Pancreas (tissue), 10 donors: ENCODE measurements around the gene ATXN1. TPM values are rescaled to one million over a fixed set of nuclear protein-coding genes. Genes with fewer than 3 reads are reported as not detected.

ENCODE experiments used
- ATAC-seq, 4 donors: fragments of 200-7000 bp; cut with Tn5 transposase; one replicate each; pipeline versions ENCODE4 v1.8.0 to v1.9.1; 2020; ENCODE audit warnings: mild to moderate bottlenecking in 4 of 4, moderate library complexity in 4 of 4
- DNase-seq, 6 donors: peaks; one replicate each; pipeline ENCODE4 v3.0.0-alpha.2; 2020
- FAIRE-seq: peaks from 2 replicates; lab custom pipeline; 2012; peaks lifted over from hg19 to GRCh38; lab: Jason Lieb, UNC
- H3K27ac ChIP-seq, 4 donors: fragments of 200-600 bp; sonication (generic); 1 replicate in 3 of 4; 2 replicates in 1 of 4; pipeline versions ENCODE4 v1.5.0 to v1.8.0; 2020
- H3K27me3 ChIP-seq, 4 donors: fragments of 200-600 bp; one replicate each; pipeline ENCODE4 v1.8.0; 2021
- H3K36me3 ChIP-seq, 3 donors: fragments of 200-600 bp; sonication (generic) in 1 of 3; one replicate each; pipeline versions ENCODE4 v1.5.0 to v1.8.0; 2020 to 2021
- H3K4me1 ChIP-seq, 3 donors: fragments of 200-600 bp; one replicate each; pipeline ENCODE4 v1.8.0; 2021
- H3K4me3 ChIP-seq, 4 donors: fragments of 200-600 bp; sonication (generic) in 2 of 4; one replicate each; pipeline versions ENCODE4 v1.5.0 to v1.8.0; 2020 to 2021
- H3K9me3 ChIP-seq, 4 donors: fragments of 200-600 bp; one replicate each; pipeline ENCODE4 v1.8.0; 2021
- CTCF ChIP-seq, 4 donors: fragments of 200-600 bp; sonication (generic) in 3 of 4; IDR thresholded peaks; one replicate each; pipeline versions ENCODE4 v1.5.0 to v1.8.0; 2021; ENCODE audit warnings: antibody characterized with exemption in 4 of 4
- WGBS, 2 donors: extraction: QIAGEN DNeasy Blood & Tissue Kit; methylation state at CpG; one replicate each; pipeline ENCODE4 v1.1.7; 2013; 5-methylcytosine and 5-hydroxymethylcytosine counted together
- intact Hi-C, 3 donors: fragments of 100-400 bp; cut with DNase I; formaldehyde crosslinking; loops; one replicate each; pipeline versions ENCODE4 v1.11.1 to v1.14.2; 2022
- polyA plus RNA-seq, 2 donors: library from polyadenylated mRNA; stranded (reverse); fragments of 200-250 nt; gene quantifications; one replicate each; pipeline ENCODE4 v1.2.3, GENCODE V29; 2013
- total RNA-seq, 6 donors: library from RNA; stranded (reverse); fragmentation: NEBNext Ultra II Directional in 4 of 6; extraction: Animal tissue kit (Norgen Biotek cat#: 25700) in 4 of 6; gene quantifications; one replicate each; pipeline versions ENCODE4 v1.2.1 to v1.2.4, GENCODE V29; 2021 to 2023
- donor health status: healthy with polysubstance abuse.
- donor health status: DM: no; HTN: no; CAD: no; lungs with moderate emphysema.
- donor health status: DM: no; HTN: no; CAD: no.
- donor health status: control.
- donor health status: control.
- donor health status: Bipolar disorder and iron deficiency.
- donor health status: DM: yes; HTN: yes; CAD: no.
- donor health status: DM: no; HTN: no; CAD: no.
- donor health status: DM: no; HTN: no; CAD: no.
- donor health status: DM: yes; HTN: yes; CAD: no.

Gene ATXN1
- total and polyA plus RNA-seq, 8 donors = 4.9 to 38.6 (median 20.5) TPM

- FAIRE-seq = no peak
- no peak for TF ChIP-seq CTCF (IDR thresholded peaks at IDR 0.05)
- Histone ChIP-seq H3K4me3 (no peak overlapping the region), H3K27ac (no peak overlapping the region), H3K27me3 (no peaks in the 10 kb centered on the region), H3K36me3 (no peaks in the 10 kb centered on the region), H3K9me3 (no peaks in the 10 kb centered on the region), H3K4me1 (peaks cover 0 to 13% (median 0%) of the 10 kb centered on the region in 3 donors)
- DNase-seq = no peak
- 94 to 97% methylated on average over 2 of the region's 2 CpGs for WGBS, 2 donors
- intact Hi-C loops = no loop called here
- no peak for ATAC-seq
These were observed 185.6 kb downstream of the ATXN1 start for GRCh38 chr6:16575655-16576054.

- TF ChIP-seq CTCF (IDR thresholded peaks at IDR 0.05) = no peak
- no peaks in the 10 kb centered on the region for H3K36me3 ChIP-seq
- intact Hi-C loops = no loop called here
- no peak overlapping the region for H3K4me3 ChIP-seq
- WGBS, 2 donors = 90 to 95% methylated on average over 2 of the region's 2 CpGs
- no peaks in the 10 kb centered on the region for H3K9me3 ChIP-seq
- H3K4me1 ChIP-seq = peaks cover 0 to 17% (median 0%) of the 10 kb centered on the region in 3 donors
- FAIRE-seq = no peak
- ATAC-seq = no peak
- H3K27ac ChIP-seq = no peak overlapping the region
- DNase-seq = no peak
- no peaks in the 10 kb centered on the region for H3K27me3 ChIP-seq
These were observed 188.3 kb downstream of the ATXN1 start for GRCh38 chr6:16572943-16573342.

GRCh38 chr6:16572317-16572716 lies 188.9 kb downstream of the ATXN1 start:
- Histone ChIP-seq H3K9me3 (no peaks in the 10 kb centered on the region), H3K36me3 (no peaks in the 10 kb centered on the region), H3K4me3 (no peak overlapping the region), H3K27ac (no peak overlapping the region), H3K27me3 (no peaks in the 10 kb centered on the region), H3K4me1 (peaks cover 0 to 19% (median 0%) of the 10 kb centered on the region in 3 donors)
- DNase-seq (no peak), FAIRE-seq (no peak), ATAC-seq (no peak)
- WGBS, 2 donors = 82 to 84% methylated on average over 5 of the region's 5 CpGs
- no peak for TF ChIP-seq CTCF (IDR thresholded peaks at IDR 0.05)
- intact Hi-C loops = no loop called here

- ATAC-seq (no peak), FAIRE-seq (no peak), DNase-seq (no peak)
- 87 to 92% methylated on average over 1 of the region's 1 CpG for WGBS, 2 donors
- no peak for TF ChIP-seq CTCF (IDR thresholded peaks at IDR 0.05)
- H3K27me3 ChIP-seq = no peaks in the 10 kb centered on the region
- no peaks in the 10 kb centered on the region for H3K36me3 ChIP-seq
- peaks cover 0 to 9% (median 0%) of the 10 kb centered on the region in 3 donors for H3K4me1 ChIP-seq
- intact Hi-C loops = no loop called here
- H3K9me3 ChIP-seq = no peaks in the 10 kb centered on the region
- H3K27ac ChIP-seq = no peak overlapping the region
- H3K4me3 ChIP-seq = no peak overlapping the region
These were observed 190.3 kb downstream of the ATXN1 start for GRCh38 chr6:16570946-16571345.

- ATAC-seq (no peak), DNase-seq (no peak), FAIRE-seq (no peak)
- no peak overlapping the region for H3K27ac ChIP-seq
- intact Hi-C loops = no loop called here
- H3K4me1 ChIP-seq = peaks cover 0 to 6% (median 0%) of the 10 kb centered on the region in 3 donors
- TF ChIP-seq CTCF (IDR thresholded peaks at IDR 0.05) = no peak
- no peak overlapping the region for H3K4me3 ChIP-seq
- H3K36me3 ChIP-seq = no peaks in the 10 kb centered on the region
- no peaks in the 10 kb centered on the region for H3K9me3 ChIP-seq
- H3K27me3 ChIP-seq = no peaks in the 10 kb centered on the region
- 96% methylated on average over 1 of the region's 1 CpG for WGBS, 2 donors
These were observed 191.1 kb downstream of the ATXN1 start for GRCh38 chr6:16570221-16570553.
